ENCODE measurements around the gene ETV1.
A peak's percentile ranks its signal among the peaks of the same experiment; 100 is the strongest.

ETV1 gene

DNA sequence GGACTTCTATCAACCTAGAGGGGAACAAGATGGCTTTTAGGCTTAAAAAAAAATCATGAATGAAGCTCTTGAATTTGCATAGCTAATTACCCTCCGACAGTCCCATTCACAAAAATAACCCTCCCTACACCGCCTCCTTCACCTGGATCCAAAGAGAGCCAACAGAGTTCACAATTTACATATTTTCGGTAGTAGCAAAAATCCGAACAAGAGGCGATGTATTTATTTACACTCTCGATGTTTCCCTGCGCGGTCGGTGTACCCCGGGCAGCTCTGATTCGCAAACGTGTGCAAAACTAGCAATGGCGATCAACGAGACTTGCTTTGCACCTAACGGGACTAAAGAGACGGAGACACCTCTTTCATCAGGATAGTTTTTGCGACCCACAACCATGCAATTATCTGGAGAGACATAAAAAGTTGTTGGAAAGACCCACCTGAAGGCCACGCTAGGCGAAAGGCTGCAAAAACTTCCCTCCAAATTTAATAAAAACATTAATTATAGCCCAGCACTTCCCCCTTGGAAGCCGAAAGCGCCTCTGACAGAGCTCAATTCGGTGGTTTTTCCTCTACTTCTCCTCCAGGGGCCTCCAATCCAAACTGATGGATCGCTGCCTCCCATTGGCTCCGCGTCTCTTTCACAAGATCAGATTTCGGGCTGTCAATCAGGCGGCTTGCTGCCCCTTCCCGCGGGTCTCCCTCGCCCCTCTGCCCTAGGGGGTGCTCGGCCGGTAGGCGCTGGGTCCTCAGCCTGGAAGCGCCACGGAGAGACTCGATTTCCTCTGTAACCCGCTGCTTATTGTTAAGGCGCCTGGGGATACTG is at the start of gene ETV1:
TSS of gene ETV1 (minus strand) at position 541 of the 823 bp plus-strand sequence. CDS start 614 bp downstream, outside the sequence.
- no peak for DNase-seq (ENCODE audit: low spot score in 2 of 2)
- H3K27ac Mint-ChIP-seq (ENCODE audit: low read depth) = no peak within 1 kb of the TSS
- peak; percentile 26 for ATAC-seq (replicated peaks; ENCODE audit: extremely low read depth, poor library complexity, severe bottlenecking)

DNA sequence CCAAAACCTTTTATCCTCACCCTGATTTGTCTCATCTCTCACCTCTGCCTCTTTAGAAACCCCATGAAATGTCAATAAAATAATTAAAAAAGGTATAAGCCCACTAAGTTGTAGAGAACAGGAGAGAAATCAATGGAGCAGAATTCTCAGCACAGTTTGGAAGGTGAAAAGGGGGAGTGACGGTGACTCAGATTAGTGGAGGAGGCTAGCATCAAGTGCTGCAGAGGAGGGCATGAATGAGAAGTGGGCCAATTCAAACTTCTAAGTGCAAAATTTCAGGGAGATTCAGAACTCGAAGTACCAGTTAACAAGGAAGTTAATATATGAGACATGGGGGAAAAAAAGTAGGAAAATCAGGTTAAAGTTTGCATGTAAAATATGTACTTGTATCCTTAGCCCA is 34.9 kb upstream of the ETV1 start:
- no peak for ATAC-seq (replicated peaks; ENCODE audit: extremely low read depth, poor library complexity, severe bottlenecking)
- H3K4me3 Mint-ChIP-seq = no peak overlapping the region
- H3K27me3 Mint-ChIP-seq = no peaks in the 10 kb centered on the region
- DNase-seq (ENCODE audit: low spot score in 2 of 2) = no peak
- H3K27ac Mint-ChIP-seq (ENCODE audit: low read depth) = no peak overlapping the region
- H3K9me3 Mint-ChIP-seq = no peaks in the 10 kb centered on the region
- H3K4me1 Mint-ChIP-seq = no peaks in the 10 kb centered on the region
- peaks cover 2% of the 10 kb centered on the region for H3K36me3 Mint-ChIP-seq (ENCODE audit: insufficient read depth)

More for the DNA sequence above, at the start of gene ETV1:
- H3K9me3 Mint-ChIP-seq = no peaks in the 10 kb centered on the region
- no peak within 1 kb of the TSS for H3K4me3 Mint-ChIP-seq
- no peaks in the 10 kb centered on the region for H3K4me1 Mint-ChIP-seq
- H3K36me3 Mint-ChIP-seq (ENCODE audit: insufficient read depth) = no peaks in the 10 kb centered on the region
- peaks cover 16% of the 10 kb centered on the region for H3K27me3 Mint-ChIP-seq

DNA sequence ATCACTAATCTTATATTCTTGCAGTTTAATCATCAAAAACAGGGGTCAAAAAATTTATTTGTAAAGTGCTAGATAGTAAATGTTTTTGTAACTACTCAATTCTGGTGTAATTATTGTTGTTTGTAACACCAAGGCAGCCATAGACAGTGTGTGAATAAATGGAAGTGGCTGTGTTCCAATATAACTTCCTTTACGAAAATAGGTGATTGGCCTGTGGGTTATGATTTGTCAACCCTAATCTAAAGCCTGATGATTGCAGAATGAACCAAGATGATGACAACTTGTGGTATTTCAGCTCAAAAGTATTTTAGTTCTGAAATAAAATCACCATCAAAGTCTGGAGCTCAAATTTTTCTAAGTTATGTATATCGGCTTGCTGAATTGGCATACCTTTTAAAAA is 34.4 kb upstream of the ETV1 start:
- no peak overlapping the region for H3K27ac Mint-ChIP-seq (ENCODE audit: low read depth)
- no peaks in the 10 kb centered on the region for H3K4me1 Mint-ChIP-seq
- H3K4me3 Mint-ChIP-seq = no peak overlapping the region
- no peaks in the 10 kb centered on the region for H3K27me3 Mint-ChIP-seq
- no peaks in the 10 kb centered on the region for H3K9me3 Mint-ChIP-seq
- ATAC-seq (replicated peaks; ENCODE audit: extremely low read depth, poor library complexity, severe bottlenecking) (no peak), DNase-seq (ENCODE audit: low spot score in 2 of 2) (no peak)
- H3K36me3 Mint-ChIP-seq (ENCODE audit: insufficient read depth) = peaks cover 2% of the 10 kb centered on the region

DNA sequence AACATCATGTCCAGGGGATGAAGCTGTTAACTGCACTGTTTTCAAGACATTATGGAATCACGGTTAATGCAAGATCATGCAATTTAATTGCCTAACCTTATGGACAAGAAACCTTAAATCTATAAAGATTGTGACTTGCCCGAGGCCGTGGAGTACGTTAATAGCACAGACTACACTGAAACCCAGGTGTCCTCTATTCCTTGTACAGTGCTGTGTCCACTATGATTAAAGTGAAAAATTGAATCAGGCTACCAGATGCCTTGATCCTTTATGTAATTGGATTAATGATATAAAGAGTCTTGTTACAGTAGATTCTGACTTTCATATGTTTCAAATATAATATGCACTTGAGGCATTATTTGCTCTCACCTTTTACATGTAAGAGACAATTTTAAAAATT is 33.9 kb upstream of the ETV1 start:
- H3K36me3 Mint-ChIP-seq (ENCODE audit: insufficient read depth) = peaks cover 2% of the 10 kb centered on the region
- peaks cover 1% of the 10 kb centered on the region for H3K27me3 Mint-ChIP-seq
- H3K4me3 Mint-ChIP-seq = no peak overlapping the region
- no peak for ATAC-seq (replicated peaks; ENCODE audit: extremely low read depth, poor library complexity, severe bottlenecking)
- H3K9me3 Mint-ChIP-seq = no peaks in the 10 kb centered on the region
- H3K4me1 Mint-ChIP-seq = no peaks in the 10 kb centered on the region
- H3K27ac Mint-ChIP-seq (ENCODE audit: low read depth) = no peak overlapping the region
- DNase-seq (ENCODE audit: low spot score in 2 of 2) = no peak

DNA sequence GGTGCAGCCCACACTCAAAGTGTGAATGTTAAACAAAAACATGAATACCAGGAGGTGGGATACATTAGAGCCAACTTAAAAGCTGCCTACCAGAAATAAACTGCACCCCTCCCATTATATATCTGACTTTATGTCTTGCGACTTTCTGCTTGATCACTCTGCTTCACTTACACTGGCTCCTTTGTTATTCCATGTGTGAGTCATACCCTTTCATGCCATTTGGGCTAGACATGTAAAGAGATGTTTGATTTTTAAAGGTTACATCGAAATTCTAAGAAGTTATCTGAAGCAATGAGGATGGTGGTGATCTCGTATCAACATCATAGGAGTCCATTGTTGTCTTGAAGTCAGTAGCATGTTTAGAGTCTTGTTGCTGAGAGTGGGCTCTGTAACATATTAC is 31.6 kb upstream of the ETV1 start:
- H3K36me3 Mint-ChIP-seq (ENCODE audit: insufficient read depth) = peaks cover 2% of the 10 kb centered on the region
- H3K4me1 Mint-ChIP-seq = no peaks in the 10 kb centered on the region
- DNase-seq (ENCODE audit: low spot score in 2 of 2) = no peak
- H3K27ac Mint-ChIP-seq (ENCODE audit: low read depth) = no peak overlapping the region
- H3K9me3 Mint-ChIP-seq = no peaks in the 10 kb centered on the region
- no peak for ATAC-seq (replicated peaks; ENCODE audit: extremely low read depth, poor library complexity, severe bottlenecking)
- H3K4me3 Mint-ChIP-seq = no peak overlapping the region
- H3K27me3 Mint-ChIP-seq = peaks cover 13% of the 10 kb centered on the region

DNA sequence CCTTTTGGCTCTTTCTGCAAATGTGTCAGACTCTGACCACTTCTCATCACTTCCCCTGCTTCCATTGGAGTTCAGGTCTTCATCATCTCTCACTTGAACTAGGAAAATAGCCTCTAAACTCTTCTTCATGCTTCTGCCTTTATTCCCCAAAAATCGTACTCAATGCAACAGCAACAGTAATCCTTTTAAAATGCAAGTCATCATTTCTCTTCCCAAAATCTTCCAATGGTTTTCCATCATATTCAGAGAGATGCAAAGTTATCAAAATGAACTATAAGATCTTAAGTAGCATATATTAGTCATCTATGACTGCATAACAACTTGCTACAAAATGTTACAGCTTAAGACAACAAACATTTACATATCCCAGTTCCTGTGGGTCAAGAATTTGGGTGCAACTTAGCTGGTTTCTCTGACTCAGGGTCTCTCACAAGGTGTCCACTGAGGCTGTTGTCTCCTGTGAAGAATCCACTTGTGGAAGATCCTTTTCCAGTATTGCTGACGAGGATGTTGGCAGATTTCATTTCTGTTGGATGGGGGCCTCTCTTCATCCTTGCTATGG is 31.0 kb upstream of the ETV1 start:
- no peak for DNase-seq (ENCODE audit: low spot score in 2 of 2)
- Mint-ChIP-seq H3K36me3 (ENCODE audit: insufficient read depth) (peaks cover 2% of the 10 kb centered on the region), H3K9me3 (no peaks in the 10 kb centered on the region), H3K27ac (ENCODE audit: low read depth) (no peak overlapping the region), H3K4me3 (no peak overlapping the region), H3K4me1 (no peaks in the 10 kb centered on the region), H3K27me3 (peaks cover 13% of the 10 kb centered on the region)
- ATAC-seq (replicated peaks; ENCODE audit: extremely low read depth, poor library complexity, severe bottlenecking) = no peak

DNA sequence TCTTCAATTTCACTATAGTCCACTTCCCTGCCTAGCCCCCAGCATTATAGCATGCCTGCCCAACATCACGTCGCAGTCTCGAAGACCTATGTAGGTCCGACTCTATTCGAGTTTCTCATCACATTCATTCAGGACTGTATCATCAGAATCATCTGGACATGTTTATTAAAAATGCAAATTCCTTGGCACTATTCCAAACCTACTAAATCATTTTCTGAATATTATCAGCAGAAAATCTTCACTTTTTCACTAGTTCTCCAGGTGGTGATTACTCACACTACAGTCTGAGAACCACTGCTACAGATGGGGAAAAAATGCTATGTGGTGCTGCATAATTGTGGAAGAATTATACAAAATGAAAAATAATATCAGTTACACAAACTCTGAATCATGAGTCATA is 29.3 kb upstream of the ETV1 start:
- ATAC-seq (replicated peaks; ENCODE audit: extremely low read depth, poor library complexity, severe bottlenecking) (no peak), DNase-seq (ENCODE audit: low spot score in 2 of 2) (no peak)
- no peaks in the 10 kb centered on the region for H3K9me3 Mint-ChIP-seq
- H3K27ac Mint-ChIP-seq (ENCODE audit: low read depth) = no peak overlapping the region
- peaks cover 13% of the 10 kb centered on the region for H3K27me3 Mint-ChIP-seq
- H3K36me3 Mint-ChIP-seq (ENCODE audit: insufficient read depth) = no peaks in the 10 kb centered on the region
- H3K4me3 Mint-ChIP-seq = no peak overlapping the region
- no peaks in the 10 kb centered on the region for H3K4me1 Mint-ChIP-seq

DNA sequence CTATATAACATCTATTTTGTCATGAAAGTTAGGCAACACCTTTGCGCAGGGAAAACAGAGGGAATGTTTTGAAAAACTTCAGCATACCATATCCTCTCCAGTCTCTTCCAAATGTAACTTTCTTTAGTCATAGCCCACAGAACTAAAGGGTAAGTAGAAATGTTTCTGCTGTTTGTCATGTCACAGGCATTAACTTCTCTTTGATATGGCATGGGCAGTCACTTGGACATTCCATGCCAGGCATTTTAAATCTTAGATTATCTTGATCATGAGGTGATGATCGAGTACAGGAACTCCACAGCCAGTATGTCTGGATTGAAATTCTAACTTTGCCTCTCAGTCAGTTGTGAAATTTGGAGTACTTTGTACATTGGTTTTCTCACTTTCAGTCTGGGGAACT is 27.5 kb upstream of the ETV1 start:
- H3K36me3 Mint-ChIP-seq (ENCODE audit: insufficient read depth) = no peaks in the 10 kb centered on the region
- H3K27me3 Mint-ChIP-seq = peaks cover 13% of the 10 kb centered on the region
- no peak for DNase-seq (ENCODE audit: low spot score in 2 of 2)
- H3K4me3 Mint-ChIP-seq = no peak overlapping the region
- no peaks in the 10 kb centered on the region for H3K9me3 Mint-ChIP-seq
- H3K27ac Mint-ChIP-seq (ENCODE audit: low read depth) = no peak overlapping the region
- no peak for ATAC-seq (replicated peaks; ENCODE audit: extremely low read depth, poor library complexity, severe bottlenecking)
- H3K4me1 Mint-ChIP-seq = peaks cover 7% of the 10 kb centered on the region

DNA sequence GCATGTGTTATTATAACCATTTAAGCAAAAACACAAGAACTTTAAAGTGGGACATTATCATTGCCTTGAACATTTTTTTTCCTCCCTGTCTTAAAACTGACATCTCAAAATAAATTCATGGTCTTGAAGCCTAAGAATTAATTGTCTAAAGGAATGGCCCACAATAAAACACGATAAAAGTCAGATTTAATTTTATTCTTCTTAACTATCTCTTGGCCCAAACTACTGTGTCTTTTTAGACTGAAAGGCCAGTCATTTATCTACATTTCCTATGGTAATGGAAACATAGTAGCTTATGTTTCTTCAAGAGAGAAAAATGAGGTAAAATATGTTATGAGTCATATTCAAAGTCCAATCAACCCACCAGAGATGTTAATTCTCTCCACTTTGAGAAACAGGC is 24.4 kb upstream of the ETV1 start:
- ATAC-seq (replicated peaks; ENCODE audit: extremely low read depth, poor library complexity, severe bottlenecking) = no peak

DNA sequence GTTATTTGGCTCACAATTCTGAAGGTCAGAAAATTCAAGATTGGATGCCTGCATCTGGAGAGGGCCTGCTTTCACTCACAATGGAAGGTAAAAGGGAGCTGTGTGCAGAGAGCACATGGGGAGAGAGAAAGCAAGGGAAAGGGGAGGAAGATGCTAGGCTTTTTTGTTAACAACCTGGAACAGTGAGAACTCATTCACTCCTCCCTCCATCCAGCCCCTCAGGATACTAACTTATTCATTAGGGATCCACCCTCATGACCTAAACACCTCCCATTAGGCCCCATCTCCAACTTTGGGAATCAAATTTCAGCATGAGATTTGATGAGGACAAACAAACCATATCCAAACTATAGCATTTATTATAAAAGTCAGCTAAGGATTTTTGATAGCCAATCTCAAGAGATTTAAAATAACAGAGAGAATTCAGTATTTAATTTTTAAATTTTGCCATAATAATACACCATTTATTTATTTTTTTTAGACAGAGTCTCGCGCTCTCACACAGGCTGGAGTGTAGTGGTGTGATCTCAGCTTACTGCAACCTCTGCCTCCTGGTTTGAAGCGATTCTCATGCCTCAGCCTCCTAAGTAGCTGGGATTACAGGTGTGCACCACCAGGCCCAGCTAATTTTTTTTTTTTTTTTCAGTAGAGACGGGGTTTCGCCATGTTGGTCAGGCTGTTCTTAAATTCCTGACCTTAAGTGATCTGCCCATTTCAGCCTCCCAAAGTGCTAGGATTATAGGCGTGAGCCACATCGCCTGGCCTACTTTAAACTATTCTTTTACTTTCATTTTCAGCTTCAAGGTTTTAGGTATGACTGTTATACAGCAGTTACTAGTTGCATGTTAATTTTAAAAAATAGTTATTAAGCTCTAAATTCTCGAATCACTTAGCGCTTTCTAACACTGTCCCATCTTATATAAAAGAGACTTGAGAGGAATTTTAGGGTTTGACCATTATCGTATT is 20.3 kb upstream of the ETV1 start:
- DNase-seq (ENCODE audit: low spot score in 2 of 2) (no peak), ATAC-seq (replicated peaks; ENCODE audit: extremely low read depth, poor library complexity, severe bottlenecking) (peak; percentile 56)
- Mint-ChIP-seq H3K4me3 (peak overlapping the region; percentile 56), H3K27me3 (peaks cover 14% of the 10 kb centered on the region), H3K9me3 (no peaks in the 10 kb centered on the region), H3K36me3 (ENCODE audit: insufficient read depth) (no peaks in the 10 kb centered on the region), H3K4me1 (peaks cover 7% of the 10 kb centered on the region), H3K27ac (ENCODE audit: low read depth) (peak overlapping the region; percentile 69)

More for the DNA sequence above, 24.4 kb upstream of the ETV1 start:
- no peaks in the 10 kb centered on the region for H3K9me3 Mint-ChIP-seq
- no peak overlapping the region for H3K27ac Mint-ChIP-seq (ENCODE audit: low read depth)
- H3K27me3 Mint-ChIP-seq = peaks cover 13% of the 10 kb centered on the region
- peaks cover 7% of the 10 kb centered on the region for H3K4me1 Mint-ChIP-seq
- no peak for DNase-seq (ENCODE audit: low spot score in 2 of 2)
- no peaks in the 10 kb centered on the region for H3K36me3 Mint-ChIP-seq (ENCODE audit: insufficient read depth)
- no peak overlapping the region for H3K4me3 Mint-ChIP-seq

DNA sequence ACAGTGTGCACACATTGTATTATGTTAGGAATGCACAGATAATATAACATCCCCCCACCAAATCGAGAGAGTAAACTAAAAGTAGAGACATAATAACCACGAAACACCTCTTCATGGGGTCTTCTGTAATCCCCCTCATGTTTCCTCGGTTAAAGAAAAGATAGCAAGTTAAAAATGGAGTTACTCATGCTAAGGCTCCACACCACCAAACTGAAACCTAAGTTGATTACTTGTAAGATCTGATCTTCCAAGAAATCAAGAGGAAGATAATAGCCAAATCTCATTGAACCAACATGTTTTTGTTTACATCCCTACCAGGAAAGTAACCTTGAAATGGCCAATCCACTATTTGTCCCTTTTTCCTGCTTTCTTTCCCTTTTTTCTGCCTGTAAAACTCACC is 11.7 kb upstream of the ETV1 start:
- DNase-seq (ENCODE audit: low spot score in 2 of 2) = no peak
- Mint-ChIP-seq H3K4me3 (no peak overlapping the region), H3K9me3 (no peaks in the 10 kb centered on the region), H3K4me1 (no peaks in the 10 kb centered on the region), H3K27me3 (peaks cover 27% of the 10 kb centered on the region), H3K27ac (ENCODE audit: low read depth) (no peak overlapping the region), H3K36me3 (ENCODE audit: insufficient read depth) (peaks cover 2% of the 10 kb centered on the region)
- no peak for ATAC-seq (replicated peaks; ENCODE audit: extremely low read depth, poor library complexity, severe bottlenecking)

DNA sequence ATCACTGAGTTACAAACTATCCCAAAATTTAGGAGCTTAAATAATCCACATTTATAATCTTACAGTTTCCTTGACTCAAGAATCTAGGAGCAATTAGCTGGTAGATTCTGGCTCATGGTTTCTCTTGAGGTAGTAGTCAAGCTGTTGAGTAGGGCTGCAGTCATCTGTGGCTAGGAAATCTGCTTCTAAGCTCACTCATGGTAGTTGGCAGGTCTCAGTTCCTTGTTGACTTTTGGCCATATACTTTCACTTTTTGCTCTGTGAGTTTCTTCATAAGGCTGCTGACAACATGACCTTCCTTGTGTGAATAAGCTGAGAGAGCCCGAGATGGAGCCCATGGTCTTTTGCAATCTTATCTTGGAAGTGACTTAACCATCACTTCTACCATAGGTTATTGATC is 10.8 kb upstream of the ETV1 start:
- Mint-ChIP-seq H3K4me1 (no peaks in the 10 kb centered on the region), H3K27me3 (peaks cover 22% of the 10 kb centered on the region), H3K4me3 (no peak overlapping the region), H3K9me3 (no peaks in the 10 kb centered on the region), H3K27ac (ENCODE audit: low read depth) (no peak overlapping the region), H3K36me3 (ENCODE audit: insufficient read depth) (peaks cover 2% of the 10 kb centered on the region)
- ATAC-seq (replicated peaks; ENCODE audit: extremely low read depth, poor library complexity, severe bottlenecking) (no peak), DNase-seq (ENCODE audit: low spot score in 2 of 2) (no peak)
